OCI-M1 (cell line): ENCODE data around the gene SLC6A9.

Experiments used
- DNase-seq: peaks from one replicate; lab custom pipeline; 2025; lab: John Stamatoyannopoulos, UW

The SLC6A9 gene

GRCh38 chr1:44029260-44029910, 1.9 kb downstream of the SLC6A9 start:
- DNase-seq = no peak

- DNase-seq = no peak
Observed at GRCh38 chr1:44027320-44027719, 3.9 kb downstream of the SLC6A9 start.

GRCh38 chr1:44025816-44026215, 5.4 kb downstream of the SLC6A9 start:
- no peak for DNase-seq

DNA sequence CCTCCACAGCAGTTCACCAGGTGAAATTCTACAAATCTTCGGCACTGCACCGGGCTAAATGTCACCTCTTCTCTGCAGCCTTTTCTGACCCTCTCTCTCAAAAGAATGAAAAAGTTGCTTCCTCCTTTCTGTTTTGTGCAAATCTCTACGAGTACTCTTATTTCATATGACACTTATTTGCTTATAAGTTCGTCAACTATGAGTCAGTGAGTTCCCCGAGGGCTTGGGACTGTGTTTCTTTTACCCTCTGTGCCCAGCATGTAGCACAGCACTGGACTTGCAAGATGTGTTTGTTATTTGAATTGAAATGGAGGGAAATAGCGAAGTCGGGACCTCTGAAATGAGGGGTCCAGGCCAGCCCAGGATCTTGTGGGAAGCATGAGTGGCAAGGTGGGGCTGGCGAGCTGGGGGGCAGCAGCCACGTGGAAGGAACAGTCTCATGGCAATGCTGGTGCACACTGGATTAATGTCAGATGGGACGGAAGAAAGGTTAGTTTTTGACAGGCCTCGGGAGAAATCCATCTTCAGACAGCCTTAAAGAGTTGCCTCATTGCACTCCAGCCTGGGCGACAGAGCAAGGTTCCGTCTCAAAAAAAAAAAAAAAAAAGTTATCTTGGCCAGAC, 6.2 kb downstream of the SLC6A9 start:
- no peak for DNase-seq

- no peak for DNase-seq
Observed at GRCh38 chr1:44024031-44024902, 7.0 kb downstream of the SLC6A9 start.

GRCh38 chr1:44021581-44022321, 9.5 kb downstream of the SLC6A9 start:
- DNase-seq = no peak

GRCh38 chr1:44021156-44021555, 10.1 kb downstream of the SLC6A9 start:
- no peak for DNase-seq

- no peak for DNase-seq
Observed at GRCh38 chr1:44020464-44020863, 10.8 kb downstream of the SLC6A9 start.

GRCh38 chr1:44019466-44019948, 11.8 kb downstream of the SLC6A9 start:
- DNase-seq = no peak

GRCh38 chr1:44016890-44017400, 14.3 kb downstream of the SLC6A9 start:
- DNase-seq = no peak

GRCh38 chr1:44016041-44016889, 15.0 kb downstream of the SLC6A9 start:
- DNase-seq = no peak

- no peak for DNase-seq
Observed at GRCh38 chr1:44015206-44015605, 16.1 kb downstream of the SLC6A9 start.

DNA sequence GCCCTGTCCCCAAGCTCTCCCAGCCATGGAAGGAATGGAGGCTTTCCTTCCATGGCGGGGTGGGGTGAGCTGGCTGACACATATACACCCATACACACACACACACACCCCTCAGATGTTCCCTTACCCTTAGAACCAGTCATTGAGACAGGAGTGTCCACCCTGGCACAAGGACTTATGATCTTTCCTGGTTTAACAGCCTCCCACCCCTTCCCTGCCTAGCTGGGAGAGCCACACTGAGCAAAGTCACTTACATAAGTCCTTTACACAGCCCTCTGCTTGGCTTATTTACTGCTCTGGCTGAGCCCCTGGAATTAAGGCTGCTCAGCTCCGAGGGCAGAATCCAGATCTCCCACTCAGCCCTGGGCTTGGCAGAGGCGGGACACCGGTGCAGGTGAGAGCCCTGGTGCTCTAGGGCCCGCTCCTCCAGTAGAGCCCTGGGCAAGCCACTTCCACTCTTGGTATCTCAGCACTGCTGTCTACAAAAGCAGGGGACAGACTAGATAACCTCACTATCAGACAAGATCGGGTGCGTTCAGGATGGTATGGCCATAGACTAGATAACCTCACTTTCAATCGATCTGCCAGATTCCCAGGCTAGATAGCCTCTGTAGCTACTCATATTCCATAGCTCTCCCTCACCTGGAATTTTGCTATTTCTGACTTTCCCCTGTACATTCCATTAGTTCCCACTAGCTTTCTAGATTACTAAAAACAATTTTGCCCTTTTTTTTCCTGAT, 16.7 kb downstream of the SLC6A9 start:
- DNase-seq = peak; percentile 8

DNA sequence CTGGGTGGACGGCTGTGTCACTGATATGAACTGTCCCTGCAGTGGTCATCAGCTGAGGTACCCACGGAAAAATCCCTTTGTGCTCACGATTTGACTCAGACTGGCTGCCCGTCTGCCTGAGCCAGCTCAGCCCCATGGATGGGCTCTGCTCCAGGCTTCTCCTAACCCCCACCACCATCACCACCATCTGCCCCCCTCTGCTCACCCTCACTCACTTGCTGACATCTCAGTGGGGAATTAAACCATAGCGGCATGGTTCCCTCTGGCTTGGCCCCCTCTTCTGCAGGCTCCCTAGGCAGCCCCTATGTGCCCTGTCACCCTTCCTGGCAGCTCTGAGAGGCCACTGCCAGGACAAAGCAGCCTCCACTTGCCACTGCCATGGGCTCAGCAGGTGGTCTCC, 17.3 kb downstream of the SLC6A9 start:
- no peak for DNase-seq

GRCh38 chr1:44012941-44013609, 18.2 kb downstream of the SLC6A9 start:
- no peak for DNase-seq

DNA sequence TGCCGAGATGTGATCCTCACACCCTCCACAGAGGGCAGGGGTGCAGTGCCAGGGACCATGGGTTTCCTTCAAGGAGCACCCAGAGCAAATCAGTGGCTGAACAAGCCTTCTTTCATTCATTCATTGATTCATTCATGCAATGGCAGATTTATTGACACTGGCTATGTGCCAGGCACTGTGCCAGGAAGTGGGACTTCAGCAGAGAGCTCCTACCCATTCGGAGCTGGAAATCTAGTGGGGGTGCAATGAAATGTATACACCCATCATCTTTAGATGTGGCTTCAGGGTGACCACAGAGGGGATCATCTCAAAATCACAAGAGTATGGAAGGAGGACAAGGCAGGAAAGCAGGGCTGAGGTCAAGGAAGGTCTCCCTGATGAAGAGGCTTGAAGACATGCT, 18.9 kb downstream of the SLC6A9 start:
- no peak for DNase-seq

- DNase-seq = no peak
Observed at GRCh38 chr1:44010935-44011471, 20.3 kb downstream of the SLC6A9 start.

GRCh38 chr1:44008259-44008658, 23.0 kb downstream of the SLC6A9 start:
- DNase-seq = no peak

- DNase-seq = no peak
Observed at GRCh38 chr1:44002606-44003157, 28.6 kb downstream of the SLC6A9 start.
